Stimulated activated CD4-positive, alpha-beta T cell treated with anti-CD3 and anti-CD28 coated beads, Interleukin-15, amount 100 ng/mL, for 48 hours (primary cell): ENCODE data around the gene PANK1.
"Not testable (repeated sequence)": the region's sequence is repeated elsewhere in the genome, so short reads cannot be mapped to it uniquely, and the experiment has no call there.

ENCODE experiments used
- DNase-seq, 2 donors: peaks; one replicate each; pipeline ENCODE4 v3.0.0-alpha.2; 2020; ENCODE audit warnings: low read depth in 2 of 2

Gene PANK1

GRCh38 chr10:89620296-89620695 lies 24.7 kb downstream of the PANK1 start:
- not testable (repeated sequence) for DNase-seq

DNA sequence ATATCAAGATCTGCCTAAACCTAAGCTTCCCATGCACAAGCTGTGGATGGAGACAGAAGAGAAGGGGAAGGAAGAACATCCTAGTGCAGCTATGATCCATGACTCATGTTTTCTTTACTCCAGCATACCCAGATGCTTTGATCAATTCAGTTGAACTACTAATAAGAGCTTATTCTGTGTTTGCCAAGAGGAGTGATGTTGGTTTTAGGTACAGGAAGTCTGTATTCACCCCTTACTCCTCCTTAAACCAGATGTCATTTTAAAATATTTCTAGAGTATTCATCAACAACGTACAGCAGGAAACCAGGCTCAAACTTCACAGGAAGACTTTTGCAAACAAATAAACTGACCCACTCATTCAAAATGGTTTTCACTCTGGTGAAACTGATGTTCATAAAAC lies 29.2 kb downstream of the PANK1 start:
- DNase-seq, result no peak

DNA sequence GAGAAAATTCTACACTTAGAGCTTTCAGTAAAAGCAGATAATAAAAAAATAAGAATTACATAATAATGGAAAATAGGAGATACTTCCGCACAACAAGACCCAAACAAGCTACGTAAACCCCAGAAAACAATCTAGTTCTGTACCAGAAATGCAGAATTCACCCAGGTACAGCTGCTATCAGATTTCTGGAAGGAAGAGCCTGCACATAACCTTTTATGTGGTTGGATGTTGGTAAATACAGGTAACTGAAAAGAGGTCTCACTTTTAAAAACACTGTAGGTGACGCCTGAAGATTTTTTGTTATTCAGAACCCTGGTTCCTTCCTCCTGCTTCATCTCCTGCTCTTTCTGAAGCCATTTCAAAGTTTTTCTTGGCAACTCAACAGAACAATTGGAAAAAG lies 29.9 kb downstream of the PANK1 start:
- no peak for DNase-seq

DNA sequence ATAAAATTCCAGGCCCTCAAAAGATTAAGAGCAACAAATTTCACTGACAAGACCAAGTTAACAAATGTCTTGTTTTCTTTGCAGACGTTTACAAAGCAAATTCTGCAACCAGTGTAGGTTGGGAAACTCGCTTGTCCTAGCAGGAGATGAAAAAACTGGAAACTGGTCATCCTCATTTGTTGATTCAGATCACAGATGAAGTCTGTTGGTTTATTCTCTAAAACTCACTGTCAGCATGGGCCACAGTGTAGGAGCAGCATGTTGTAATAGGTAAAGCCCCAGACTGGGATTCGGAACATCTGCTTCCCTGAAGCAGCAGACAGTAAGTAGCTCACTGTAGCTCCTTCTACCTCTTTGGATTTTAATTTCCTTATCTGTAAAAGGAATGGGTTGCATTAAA lies 31.5 kb downstream of the PANK1 start:
- no peak for DNase-seq

GRCh38 chr10:89611282-89611681 lies 33.8 kb downstream of the PANK1 start:
- no peak for DNase-seq

DNA sequence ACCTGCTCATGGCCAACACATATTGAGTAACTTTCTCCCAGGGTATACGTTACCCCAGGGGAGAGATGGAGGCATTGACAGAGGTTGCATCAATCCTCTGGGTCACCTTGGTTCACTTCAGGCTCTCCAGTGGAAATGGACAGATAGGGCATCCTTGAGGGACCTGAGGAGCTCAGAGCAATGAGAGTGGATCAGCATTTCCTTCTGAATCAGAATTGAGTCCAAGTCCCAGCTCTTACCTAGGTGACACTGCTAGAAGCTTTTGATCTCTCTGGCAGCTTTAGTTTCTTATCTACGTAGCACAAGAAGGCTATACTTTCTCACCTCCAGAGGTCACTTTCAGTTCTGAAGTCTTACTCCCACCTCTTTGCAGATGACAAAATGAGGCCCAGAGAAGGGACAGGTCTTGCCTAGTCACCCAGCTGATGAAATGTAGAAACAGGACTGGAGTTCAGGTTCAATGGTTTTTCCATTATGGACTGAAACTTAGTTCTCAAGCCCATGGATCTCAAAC lies 35.2 kb downstream of the PANK1 start:
- peak in 1 of 2 donors; percentile 5 for DNase-seq

DNA sequence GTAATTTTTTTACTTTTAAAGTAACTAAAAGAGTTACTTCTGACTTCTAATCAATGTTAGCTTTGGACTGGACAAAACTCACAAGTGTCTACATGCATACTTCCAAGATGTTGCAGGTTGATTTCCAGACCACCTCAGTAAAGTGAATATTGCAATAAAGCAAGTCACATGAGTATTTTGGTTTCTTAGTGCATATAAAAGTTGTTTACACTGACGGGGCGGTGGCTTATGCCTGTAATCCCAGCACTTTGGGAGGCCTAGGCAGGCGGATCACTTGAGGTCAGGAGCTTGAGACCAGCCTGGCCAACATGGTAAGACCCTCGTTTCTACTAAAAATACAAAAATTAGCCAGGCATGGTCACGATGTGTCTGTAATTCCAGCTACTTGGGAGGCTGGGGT lies 40.8 kb downstream of the PANK1 start:
- no peak for DNase-seq

GRCh38 chr10:89602919-89603318 lies 42.1 kb downstream of the PANK1 start:
- DNase-seq, result no peak

GRCh38 chr10:89601728-89602361 lies 43.2 kb downstream of the PANK1 start:
- DNase-seq, result no peak

DNA sequence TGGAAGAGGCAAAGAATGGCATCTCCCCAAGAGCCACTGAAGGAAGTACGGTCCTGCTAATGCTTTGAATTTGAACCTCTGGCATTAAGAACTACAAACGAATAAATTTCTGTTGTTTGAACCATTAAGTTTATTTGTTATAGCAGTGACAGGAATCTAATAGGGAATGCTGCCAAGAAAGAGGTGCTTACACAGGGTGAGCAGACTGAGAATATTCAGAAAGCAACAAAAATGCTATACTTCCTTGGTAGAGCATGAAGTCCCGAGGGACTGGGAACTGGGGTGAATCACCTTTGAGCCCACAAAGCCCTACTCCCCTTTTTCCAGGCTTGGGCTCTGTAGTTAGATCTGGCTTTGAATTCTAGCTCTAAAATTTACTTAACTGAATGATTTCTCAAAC lies 45.0 kb downstream of the PANK1 start:
- no peak for DNase-seq

- no peak for DNase-seq
Measured at GRCh38 chr10:89593043-89593442, 52.0 kb downstream of the PANK1 start.

DNA sequence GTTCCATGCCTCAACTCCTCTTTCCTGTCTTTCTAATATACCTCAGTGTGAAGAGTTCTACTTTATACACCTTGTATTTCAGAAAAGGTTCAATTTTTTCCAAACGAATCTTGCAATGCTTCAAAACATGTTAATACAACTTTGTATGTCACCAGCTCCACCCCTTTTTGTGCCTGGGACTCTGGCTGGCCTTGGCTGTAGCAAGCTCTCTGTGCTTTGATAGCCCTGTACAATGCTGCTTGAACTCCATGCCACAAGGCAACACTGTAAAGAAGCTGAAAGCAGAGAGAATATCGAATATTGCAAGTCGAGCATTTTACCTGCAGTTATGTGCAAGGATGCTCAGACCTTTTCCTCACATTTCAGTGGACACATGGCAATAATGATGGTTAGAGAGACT lies 52.5 kb downstream of the PANK1 start:
- no peak for DNase-seq

DNA sequence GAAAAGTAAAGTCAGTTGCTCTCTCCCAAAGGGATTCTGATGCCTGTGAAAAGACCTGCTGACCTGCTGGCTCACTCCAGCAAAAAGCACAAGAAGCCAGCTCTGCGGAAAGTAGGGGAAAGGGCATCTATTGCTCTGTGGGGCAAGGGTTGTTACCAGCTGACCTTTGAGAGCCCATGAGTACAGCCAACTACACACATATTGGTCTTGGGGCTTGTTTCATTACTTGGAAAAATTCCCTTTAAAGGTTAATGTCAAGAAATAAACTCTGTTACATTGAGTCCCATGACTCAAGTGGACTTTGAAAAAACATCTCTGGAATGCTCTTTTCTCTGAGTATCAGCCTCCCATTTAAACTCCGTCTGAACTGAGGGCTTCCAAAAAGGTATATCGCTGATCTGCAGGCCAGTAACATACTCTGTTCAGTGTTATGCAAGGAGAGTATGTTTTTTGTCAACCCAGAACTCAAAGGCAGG lies 53.2 kb downstream of the PANK1 start:
- DNase-seq, result no peak

GRCh38 chr10:89591111-89591795 lies 53.8 kb downstream of the PANK1 start:
- DNase-seq, result no peak

DNA sequence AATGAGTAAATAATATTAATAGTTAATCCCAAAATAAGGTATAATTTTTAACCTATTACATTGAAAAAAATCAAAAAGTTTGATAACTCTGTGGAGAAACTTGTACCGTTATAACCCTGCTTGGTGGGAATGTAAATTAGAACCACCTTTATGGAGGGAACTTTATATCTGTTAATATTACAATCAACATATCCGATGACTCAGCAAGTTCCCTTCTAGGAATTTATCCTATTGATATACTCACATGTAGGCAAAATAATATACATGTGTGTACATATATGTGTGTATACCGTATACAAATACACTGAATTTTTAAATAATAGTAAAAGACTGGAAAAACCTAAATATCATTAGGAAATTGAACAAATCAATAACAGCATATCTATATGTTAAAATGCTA lies 54.7 kb downstream of the PANK1 start:
- no peak for DNase-seq

DNA sequence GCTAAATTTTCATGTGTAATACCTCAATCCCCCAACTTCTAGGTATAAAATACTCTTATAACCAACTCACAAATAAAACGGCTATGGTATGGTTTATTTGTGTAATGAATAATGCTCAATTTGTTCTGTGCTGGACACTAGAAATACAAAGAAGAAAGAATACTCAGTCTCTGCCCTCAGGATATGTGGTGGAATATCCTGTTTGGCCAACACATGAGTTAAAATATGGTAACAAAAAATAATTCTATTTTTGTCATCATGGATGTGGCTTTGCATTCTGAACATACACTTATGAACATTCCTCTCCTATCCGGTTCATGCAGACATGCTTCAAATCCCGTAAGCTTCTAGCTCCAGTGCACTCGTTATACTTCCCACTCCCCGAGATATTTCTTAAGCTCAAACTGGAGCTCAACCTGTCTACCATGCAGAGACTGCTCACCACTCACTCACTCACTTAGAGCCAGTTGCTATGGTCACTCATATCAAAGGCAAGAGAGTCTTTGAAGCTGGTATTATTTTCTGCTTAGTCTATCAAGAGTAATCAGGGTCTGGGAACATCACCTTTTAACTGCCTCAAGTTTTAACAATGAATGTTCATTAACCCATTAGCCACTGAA lies 55.8 kb downstream of the PANK1 start:
- DNase-seq, result no peak

DNA sequence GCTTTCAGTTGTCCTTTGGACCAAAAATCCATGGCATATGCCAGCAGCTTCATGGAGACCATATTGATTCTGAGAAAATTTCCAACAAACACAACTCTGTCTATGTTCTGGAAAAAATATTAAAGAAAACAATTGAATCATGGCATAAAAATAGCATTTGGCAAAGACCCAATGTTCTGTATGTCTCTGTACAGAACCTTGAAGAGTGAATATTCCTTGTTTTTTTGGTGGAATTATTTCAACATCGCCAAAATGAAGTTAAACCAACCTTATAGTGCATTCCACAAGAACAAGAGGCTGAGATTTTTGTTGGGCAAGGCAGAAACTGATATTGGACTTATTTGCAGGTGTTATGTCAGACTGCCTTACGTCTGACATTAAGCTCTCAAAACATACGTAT lies 56.4 kb downstream of the PANK1 start:
- no peak for DNase-seq

DNA sequence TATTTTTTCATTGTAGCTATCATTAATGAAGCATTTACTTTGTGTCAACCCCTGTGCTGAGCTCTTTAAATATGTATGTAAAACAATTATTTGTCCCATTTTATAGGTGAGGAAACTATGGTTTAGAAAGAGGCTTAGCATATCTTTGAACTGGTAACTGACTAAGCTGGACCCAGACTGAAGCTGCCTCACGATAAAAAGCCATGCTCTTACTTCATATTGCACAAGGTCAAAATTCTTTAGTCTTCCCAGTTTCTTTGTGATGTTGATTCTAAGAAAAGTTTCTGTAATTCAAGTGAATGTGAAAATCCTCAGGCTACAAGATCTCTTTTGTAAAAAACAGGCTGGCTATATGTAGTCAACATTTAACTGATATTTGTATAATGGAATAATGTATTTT lies 63.0 kb downstream of the PANK1 start:
- no peak for DNase-seq

GRCh38 chr10:89580243-89580642 lies 64.8 kb downstream of the PANK1 start:
- DNase-seq, result no peak

- no peak for DNase-seq
Measured at GRCh38 chr10:89576696-89577095, 68.3 kb downstream of the PANK1 start.

DNA sequence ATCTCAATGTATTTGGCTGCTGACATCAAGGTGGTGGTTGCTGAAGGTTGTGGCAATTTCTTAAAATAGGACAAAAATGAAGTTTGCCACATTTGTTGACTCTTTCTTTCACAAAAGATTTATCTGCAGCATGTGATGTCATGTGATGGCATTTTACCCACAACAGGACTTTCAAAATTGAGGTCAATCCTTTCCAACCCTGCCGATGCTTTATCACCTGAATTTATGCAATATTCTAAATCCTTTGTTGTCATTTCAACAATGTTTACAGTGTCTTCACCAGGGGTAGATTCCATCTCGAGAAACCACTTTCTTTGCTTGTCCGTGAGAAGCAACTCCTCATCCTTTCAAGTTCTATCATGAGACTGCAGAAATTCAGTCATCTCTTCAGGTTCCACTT lies 69.0 kb downstream of the PANK1 start:
- DNase-seq, result no peak

DNA sequence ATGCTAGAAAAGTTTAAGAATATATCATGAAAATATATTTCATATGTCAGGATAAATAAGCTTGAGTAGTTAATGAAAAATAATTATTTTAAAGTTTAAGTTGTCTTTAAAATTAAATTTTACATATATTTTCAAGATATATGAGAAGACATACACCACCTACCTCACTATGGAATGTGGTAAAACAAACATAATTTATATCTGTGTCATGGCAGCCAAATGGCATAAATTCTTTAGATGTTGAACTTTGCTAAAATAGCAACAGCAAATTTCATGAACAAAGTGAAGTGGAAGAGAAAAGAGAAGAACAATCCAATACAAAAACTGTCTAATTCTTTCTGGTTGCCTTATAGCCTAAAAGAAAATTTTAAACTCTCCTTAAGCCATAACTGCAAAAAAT lies 70.0 kb downstream of the PANK1 start:
- no peak for DNase-seq

- no peak for DNase-seq
Measured at GRCh38 chr10:89574368-89574767, 70.7 kb downstream of the PANK1 start.
